ENCODE results near the gene MRPS18A.
"Not testable (repeated sequence)": the region's sequence is repeated elsewhere in the genome, so short reads cannot be mapped to it uniquely, and the experiment has no call there.

MRPS18A gene

GRCh38 chr6:43717389-43717788 lies 29.8 kb upstream of the MRPS18A start:
- no peak for DNase-seq (ENCODE audit: low spot score)

- DNase-seq (ENCODE audit: low spot score): peak; percentile 6
Observed at GRCh38 chr6:43716099-43716498, 28.5 kb upstream of the MRPS18A start.

GRCh38 chr6:43715056-43715788 lies 27.6 kb upstream of the MRPS18A start:
- DNase-seq (ENCODE audit: low spot score): no peak

- no peak for DNase-seq (ENCODE audit: low spot score)
Observed at GRCh38 chr6:43714311-43715055, 26.9 kb upstream of the MRPS18A start.

DNA sequence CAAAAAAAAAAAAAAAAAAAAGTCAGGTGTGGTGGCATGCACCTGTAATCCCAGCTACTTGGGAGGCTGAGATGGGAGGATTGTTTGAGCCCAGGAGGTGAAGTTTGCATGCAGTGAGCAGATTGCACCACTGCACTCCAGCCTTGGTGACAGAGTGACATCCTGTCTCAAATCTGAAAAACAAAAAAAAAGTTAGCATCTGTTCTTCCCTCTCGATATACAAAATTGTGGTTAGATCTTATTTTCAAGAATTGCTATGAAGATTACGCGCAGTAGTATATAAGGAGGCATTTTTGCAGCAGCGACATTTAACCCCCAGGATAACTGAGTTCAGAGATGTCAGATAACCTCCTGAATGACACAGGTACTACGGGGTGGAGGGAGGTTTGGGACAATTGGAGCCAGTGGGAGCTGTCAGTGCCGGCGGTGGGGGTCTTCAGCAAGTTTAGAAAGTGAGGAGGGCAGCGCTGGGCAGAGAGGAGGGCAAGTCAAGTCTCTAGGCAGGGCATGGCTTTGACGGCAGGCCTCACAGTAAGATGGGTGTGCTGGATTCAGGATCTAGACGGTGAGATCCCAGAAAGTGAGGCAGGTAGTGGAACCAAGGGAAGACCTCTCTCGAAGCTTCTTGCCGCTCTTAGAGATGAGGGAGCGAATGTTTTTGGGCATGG lies 26.2 kb upstream of the MRPS18A start:
- no peak for DNase-seq (ENCODE audit: low spot score)

GRCh38 chr6:43712579-43712978 lies 25.0 kb upstream of the MRPS18A start:
- DNase-seq (ENCODE audit: low spot score): no peak

- DNase-seq (ENCODE audit: low spot score): no peak
Observed at GRCh38 chr6:43710576-43710975, 23.0 kb upstream of the MRPS18A start.

DNA sequence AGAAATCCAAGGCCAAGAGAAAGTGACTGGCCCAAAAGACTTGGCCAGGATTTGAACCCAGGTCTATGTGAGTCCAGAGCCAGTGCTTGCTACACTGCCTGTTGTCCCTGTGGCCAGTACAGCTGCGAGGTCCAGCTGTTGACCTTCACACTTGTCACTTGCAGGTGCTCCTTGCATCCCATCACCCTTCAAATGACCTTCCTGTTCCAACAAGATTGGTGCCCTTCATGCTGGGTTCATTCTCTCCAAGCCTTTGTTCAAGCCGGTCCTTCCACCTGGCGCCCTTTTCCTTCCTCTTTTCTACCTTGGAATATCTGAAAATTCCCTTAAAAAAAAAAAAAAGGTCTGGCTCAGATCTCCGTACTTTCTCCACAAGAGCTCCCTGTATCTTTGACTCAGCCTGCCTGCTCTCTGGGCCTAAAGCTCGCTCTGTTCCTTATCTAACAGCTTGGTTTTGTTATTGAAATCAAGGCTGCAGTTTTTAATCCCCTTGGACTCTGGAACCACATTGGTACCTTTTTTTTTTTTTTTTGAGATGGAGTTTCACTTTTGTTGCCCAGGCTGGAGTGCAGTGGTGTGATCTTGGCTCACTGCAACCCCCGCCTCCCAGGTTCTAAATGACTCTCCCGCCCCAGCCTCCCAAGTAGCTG lies 22.2 kb upstream of the MRPS18A start:
- DNase-seq (ENCODE audit: low spot score): no peak

- DNase-seq (ENCODE audit: low spot score): no peak
Observed at GRCh38 chr6:43708860-43709653, 21.5 kb upstream of the MRPS18A start.

DNA sequence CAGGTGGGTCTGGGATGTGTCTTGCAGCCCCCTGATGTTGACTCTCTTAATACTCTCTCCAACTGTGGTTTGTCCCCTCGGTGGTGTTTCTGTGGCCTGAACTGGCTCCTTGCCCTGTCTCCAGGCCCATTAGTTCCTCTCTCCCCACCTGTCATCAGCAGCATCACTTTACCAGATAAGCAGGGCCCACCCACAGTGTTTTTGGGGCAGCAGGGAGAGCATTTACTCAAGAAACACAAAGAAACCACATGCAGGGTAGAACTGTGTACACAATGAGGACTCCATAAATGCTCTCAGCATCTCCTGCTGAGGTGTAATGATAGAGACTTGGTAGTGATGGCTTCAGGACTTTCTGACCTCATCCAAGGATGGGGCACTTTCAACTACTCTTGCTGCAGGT lies 20.2 kb upstream of the MRPS18A start:
- no peak for DNase-seq (ENCODE audit: low spot score)

- DNase-seq (ENCODE audit: low spot score): no peak
Observed at GRCh38 chr6:43707269-43707668, 19.7 kb upstream of the MRPS18A start.

GRCh38 chr6:43706788-43707187 lies 19.2 kb upstream of the MRPS18A start:
- DNase-seq (ENCODE audit: low spot score): no peak

GRCh38 chr6:43705996-43706395 lies 18.4 kb upstream of the MRPS18A start:
- DNase-seq (ENCODE audit: low spot score): peak; percentile 12

DNA sequence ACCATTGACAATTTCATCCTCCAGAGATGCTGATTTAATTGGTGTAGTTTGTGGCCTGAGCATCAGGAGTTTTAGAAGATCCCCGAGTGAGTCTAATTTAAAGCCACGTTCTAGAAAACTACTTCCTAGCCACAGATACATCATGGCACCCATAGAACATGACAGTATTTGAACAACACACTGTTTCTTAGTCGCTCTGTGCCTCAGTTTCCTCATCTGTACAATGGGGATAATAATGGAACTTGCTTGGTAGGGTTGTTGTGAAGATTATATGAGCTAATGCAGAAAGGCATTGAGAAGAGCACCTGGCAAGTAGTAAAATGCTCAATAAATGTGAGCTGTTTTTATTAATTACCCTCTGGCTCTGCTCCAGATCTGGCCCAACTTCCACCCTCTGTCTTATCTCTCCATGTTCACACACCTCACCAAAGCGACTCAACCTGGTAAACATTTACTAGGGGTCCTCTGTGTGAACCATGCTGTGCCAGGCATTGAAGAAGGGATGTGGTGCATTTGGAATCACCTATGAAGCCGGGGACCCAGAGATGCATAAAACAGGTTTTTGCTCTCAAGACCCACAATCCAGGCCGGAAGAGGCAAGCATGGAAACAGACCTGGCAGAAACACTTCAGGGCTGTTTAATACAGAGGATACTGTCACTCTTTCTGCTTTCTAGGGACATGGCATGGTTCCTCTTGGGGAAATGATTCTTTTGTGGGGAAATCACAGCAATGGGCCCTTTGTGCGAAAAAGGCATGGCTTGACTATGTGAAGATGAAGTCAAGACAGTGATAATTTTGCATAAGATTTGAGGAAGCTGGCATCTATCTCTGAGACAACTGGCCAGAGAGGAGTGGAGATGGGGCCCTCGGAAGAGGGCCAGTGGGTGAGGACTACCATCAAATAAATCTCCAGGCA lies 16.2 kb upstream of the MRPS18A start:
- DNase-seq (ENCODE audit: low spot score): no peak

DNA sequence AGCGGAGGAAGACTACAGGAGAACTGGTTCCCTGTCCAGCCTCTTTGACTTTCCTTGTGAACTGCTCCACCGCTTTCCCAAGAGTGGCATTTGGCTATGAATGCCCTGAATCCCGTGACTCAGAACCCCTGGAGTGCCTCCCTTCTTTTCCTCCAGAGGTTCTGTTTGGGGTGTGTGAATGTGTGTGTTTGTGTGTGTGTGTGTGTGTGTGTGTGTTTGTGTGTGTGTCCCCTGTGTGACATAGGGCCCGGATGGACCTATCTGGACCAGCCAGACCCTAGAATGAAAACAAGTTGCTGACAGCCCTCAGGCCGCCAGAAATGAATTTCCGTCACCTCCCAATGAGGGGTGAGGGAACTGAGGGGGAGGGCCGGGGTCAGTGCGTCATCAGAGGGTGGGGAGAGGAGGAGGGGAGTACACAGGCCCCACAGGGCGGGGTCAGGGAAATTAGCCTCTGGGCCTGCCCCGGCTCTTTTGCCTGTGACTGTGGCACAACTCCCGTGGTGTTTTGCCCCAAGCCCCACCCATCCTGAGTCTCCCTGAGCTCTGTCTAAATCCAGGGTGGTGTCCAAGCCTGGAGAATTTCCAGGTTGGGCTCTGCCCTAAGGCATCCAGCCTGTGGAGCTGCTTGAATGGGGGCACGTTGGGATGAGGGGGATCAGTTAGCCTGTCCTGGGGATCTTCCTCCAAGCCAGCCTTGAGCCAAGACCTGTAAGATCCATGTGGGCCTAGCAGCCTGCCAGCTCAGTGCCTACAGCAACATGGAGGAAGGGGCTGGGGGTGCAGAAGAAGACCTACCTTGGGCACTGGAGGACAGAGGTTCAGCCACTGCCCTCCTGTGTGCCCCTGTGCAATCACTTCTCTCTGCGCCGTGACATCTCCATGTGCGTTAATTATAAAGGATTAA lies 15.2 kb upstream of the MRPS18A start:
- peak; percentile 10 for DNase-seq (ENCODE audit: low spot score)

GRCh38 chr6:43702171-43702533 lies 14.6 kb upstream of the MRPS18A start:
- DNase-seq (ENCODE audit: low spot score): no peak

- DNase-seq (ENCODE audit: low spot score): not testable (repeated sequence)
Observed at GRCh38 chr6:43700939-43701560, 13.5 kb upstream of the MRPS18A start.

GRCh38 chr6:43699564-43700186 lies 12.1 kb upstream of the MRPS18A start:
- DNase-seq (ENCODE audit: low spot score): no peak
